ENCODE results near the gene ZP2. TPM values are rescaled to one million over a fixed set of nuclear protein-coding genes. Genes with fewer than 3 reads are reported as not detected.

ZP2 gene
- total and polyA plus RNA-seq, 4 donors, result not detected

GRCh38 chr16:21223787-21224186 lies 12.4 kb upstream of the ZP2 start:
- Histone ChIP-seq H3K4me3 (ENCODE audit: low read depth in 1 of 3, low read length in 3 of 3) (no peak overlapping the region), H3K9me3 (ENCODE audit: control insufficient read depth in 4 of 4, low read length in 3 of 4) (no peaks in the 10 kb centered on the region), H3K4me1 (ENCODE audit: control insufficient read depth in 4 of 4, insufficient read depth in 4 of 4, low read length in 3 of 4) (no peaks in the 10 kb centered on the region), H3K36me3 (ENCODE audit: control insufficient read depth in 4 of 4, insufficient read depth in 3 of 4, low read depth in 1 of 4, low read length in 3 of 4) (no peaks in the 10 kb centered on the region), H3K9ac (ENCODE audit: low read depth in 1 of 2, low read length in 2 of 2) (no peak overlapping the region), H3K27me3 (ENCODE audit: control insufficient read depth in 4 of 4, insufficient read depth in 4 of 4, low read length in 3 of 4) (no peaks in the 10 kb centered on the region), H3K27ac (ENCODE audit: low read depth in 1 of 2, low read length in 2 of 2) (no peak overlapping the region)
- 77% methylated on average over 9 of the region's 9 CpGs for WGBS
- no peak for TF ChIP-seq SP1 (IDR thresholded peaks at IDR 0.05)
- TF ChIP-seq NR2F2 (IDR thresholded peaks at IDR 0.05), result no peak
- TF ChIP-seq RAD21 (IDR thresholded peaks at IDR 0.05), result no peak
- no peak for TF ChIP-seq TAF1 (conservative IDR thresholded peaks at IDR 0.05)
- TF ChIP-seq ZBTB33 (IDR thresholded peaks at IDR 0.05), result no peak
- no peak for TF ChIP-seq HNF4A (conservative IDR thresholded peaks at IDR 0.05)
- TF ChIP-seq ATF3 (IDR thresholded peaks at IDR 0.05), result no peak
- no peak for TF ChIP-seq CTCF (IDR thresholded peaks at IDR 0.05; ENCODE audit: low read depth, low read length, missing input control)
- no peak for TF ChIP-seq FOXA2 (IDR thresholded peaks at IDR 0.05)
- TF ChIP-seq JUND (IDR thresholded peaks at IDR 0.05), result no peak
- no peak for TF ChIP-seq HNF4G (IDR thresholded peaks at IDR 0.05)
- no peak for TF ChIP-seq YY1 (IDR thresholded peaks at IDR 0.05)
- no peak for DNase-seq (ENCODE audit: low spot score)

- no peak for DNase-seq (ENCODE audit: low spot score)
- Histone ChIP-seq H3K36me3 (ENCODE audit: control insufficient read depth in 4 of 4, insufficient read depth in 3 of 4, low read depth in 1 of 4, low read length in 3 of 4) (no peaks in the 10 kb centered on the region), H3K4me3 (ENCODE audit: low read depth in 1 of 3, low read length in 3 of 3) (no peak overlapping the region), H3K4me1 (ENCODE audit: control insufficient read depth in 4 of 4, insufficient read depth in 4 of 4, low read length in 3 of 4) (no peaks in the 10 kb centered on the region), H3K27me3 (ENCODE audit: control insufficient read depth in 4 of 4, insufficient read depth in 4 of 4, low read length in 3 of 4) (no peaks in the 10 kb centered on the region), H3K9me3 (ENCODE audit: control insufficient read depth in 4 of 4, low read length in 3 of 4) (no peaks in the 10 kb centered on the region), H3K9ac (ENCODE audit: low read depth in 1 of 2, low read length in 2 of 2) (no peak overlapping the region), H3K27ac (ENCODE audit: low read depth in 1 of 2, low read length in 2 of 2) (no peak overlapping the region)
- WGBS, result 70% methylated on average over 4 of the region's 4 CpGs
- TF ChIP-seq TAF1 (conservative IDR thresholded peaks at IDR 0.05), result no peak
These were observed 11.3 kb upstream of the ZP2 start for GRCh38 chr16:21222495-21223337.

- no peak for DNase-seq (ENCODE audit: low spot score)
- 97% methylated on average over 2 of the region's 2 CpGs for WGBS
- Histone ChIP-seq H3K27ac (ENCODE audit: low read depth in 1 of 2, low read length in 2 of 2) (no peak overlapping the region), H3K27me3 (ENCODE audit: control insufficient read depth in 4 of 4, insufficient read depth in 4 of 4, low read length in 3 of 4) (no peaks in the 10 kb centered on the region), H3K4me3 (ENCODE audit: low read depth in 1 of 3, low read length in 3 of 3) (no peak overlapping the region), H3K4me1 (ENCODE audit: control insufficient read depth in 4 of 4, insufficient read depth in 4 of 4, low read length in 3 of 4) (no peaks in the 10 kb centered on the region), H3K9me3 (ENCODE audit: control insufficient read depth in 4 of 4, low read length in 3 of 4) (no peaks in the 10 kb centered on the region), H3K36me3 (ENCODE audit: control insufficient read depth in 4 of 4, insufficient read depth in 3 of 4, low read depth in 1 of 4, low read length in 3 of 4) (no peaks in the 10 kb centered on the region), H3K9ac (ENCODE audit: low read depth in 1 of 2, low read length in 2 of 2) (no peak overlapping the region)
- no peak for TF ChIP-seq SP1 (IDR thresholded peaks at IDR 0.05)
These were observed 8.2 kb upstream of the ZP2 start for GRCh38 chr16:21219551-21219950.
